GM23248 (cell line): ENCODE data around the gene PPP2R1B. TPM values are rescaled to one million over a fixed set of nuclear protein-coding genes. Genes with fewer than 3 reads are reported as not detected.

Source experiments
- DNase-seq: peaks from one replicate; pipeline ENCODE4 v3.0.0-alpha.2; 2015
- H2AFZ ChIP-seq: fragments of 200-600 bp; sonication (generic); 2 replicates; pipeline ENCODE4 v1.6.1; 2016; ENCODE audit warnings: antibody characterized with exemption
- H3F3A ChIP-seq: fragments of 200-600 bp; sonication (generic); 2 replicates; pipeline ENCODE4 v1.6.1; 2016; ENCODE audit warnings: mild to moderate bottlenecking, antibody characterized with exemption, mixed run types; ENCODE audit not compliant: insufficient read depth
- H3K27ac ChIP-seq: fragments of 200-600 bp; sonication (generic); 2 replicates; pipeline ENCODE4 v1.5.1; 2016; ENCODE audit warnings: mild to moderate bottlenecking
- H3K27me3 ChIP-seq: fragments of 200-600 bp; sonication (generic); replicated peaks from 2 replicates; pipeline ENCODE4 v1.6.1; 2016; ENCODE audit warnings: mild to moderate bottlenecking; ENCODE audit not compliant: insufficient read depth
- H3K36me3 ChIP-seq: fragments of 200-600 bp; sonication (generic); 2 replicates; pipeline ENCODE4 v1.6.1; 2016; ENCODE audit warnings: low read depth, mild to moderate bottlenecking
- H3K4me1 ChIP-seq: fragments of 200-600 bp; sonication (generic); 2 replicates; pipeline ENCODE4 v1.6.1; 2016; ENCODE audit warnings: mild to moderate bottlenecking; ENCODE audit not compliant: insufficient read depth
- H3K4me2 ChIP-seq: fragments of 200-600 bp; sonication (generic); one replicate; pipeline ENCODE4 v1.6.1; 2016; ENCODE audit warnings: mild to moderate bottlenecking; ENCODE audit not compliant: unreplicated experiment
- H3K4me3 ChIP-seq: fragments of 200-600 bp; sonication (generic); 2 replicates; pipeline ENCODE4 v1.5.1; 2016; ENCODE audit warnings: mild to moderate bottlenecking
- H3K79me2 ChIP-seq: fragments of 200-600 bp; sonication (generic); 2 replicates; pipeline ENCODE4 v1.6.1; 2016; ENCODE audit warnings: mild to moderate bottlenecking; ENCODE audit not compliant: insufficient read depth
- H3K9ac ChIP-seq: fragments of 200-600 bp; sonication (generic); 2 replicates; pipeline ENCODE4 v1.6.1; 2016; ENCODE audit warnings: mild to moderate bottlenecking
- H3K9me2 ChIP-seq: fragments of 200-600 bp; sonication (generic); 2 replicates; pipeline ENCODE4 v1.6.1; 2016; ENCODE audit warnings: mixed run types, mild to moderate bottlenecking, moderate library complexity; ENCODE audit not compliant: insufficient read depth
- H3K9me3 ChIP-seq: fragments of 200-600 bp; sonication (generic); one replicate; pipeline ENCODE4 v1.6.1; 2017; ENCODE audit warnings: low read depth
- H4K20me1 ChIP-seq: fragments of 200-600 bp; sonication (generic); 2 replicates; pipeline ENCODE4 v1.6.0; 2016; ENCODE audit not compliant: insufficient read depth
- EZH2 ChIP-seq: fragments of 200-600 bp; sonication (generic); IDR thresholded peaks from 2 replicates; pipeline ENCODE4 v1.6.1; 2018; ENCODE audit warnings: antibody characterized with exemption, mild to moderate bottlenecking; ENCODE audit not compliant: insufficient read depth, poor library complexity, severe bottlenecking
- EZH2phosphoT487 ChIP-seq: fragments of 200-600 bp; sonication (generic); IDR thresholded peaks from 2 replicates; pipeline ENCODE4 v1.6.1; 2018; ENCODE audit warnings: antibody characterized with exemption, moderate library complexity, mild to moderate bottlenecking, low read depth; ENCODE audit not compliant: insufficient read depth
- WGBS, 2 experiments: methylation state at CpG; one replicate each; pipeline ENCODE4 v1.1.6; 2015 to 2017; ENCODE audit warnings: low lambda C conversion rate in 2 of 2, low coverage in 1 of 2; ENCODE audit errors: missing lambda C conversion rate in 2 of 2; 5-methylcytosine and 5-hydroxymethylcytosine counted together
- in situ Hi-C: fragments of 300-500 bp; cut with MboI; formaldehyde crosslinking; loops from 2 replicates; pipeline ENCODE4 v1.15.0; 2020
- polyA plus RNA-seq: library from polyadenylated mRNA; unstranded; fragments of >200 nt; fragmentation: Nextera tagmentation; extraction: Ambion mirVana; gene quantifications from 2 replicates; pipeline ENCODE4 v1.2.1, GENCODE V29; 2016
- total RNA-seq: library from RNA; depleted of rRNA; stranded (reverse); fragments of >200 nt; shearing (Covaris generic); gene quantifications from 2 replicates; pipeline ENCODE4 v1.2.3, GENCODE V29; 2014

Gene PPP2R1B
- total and polyA plus RNA-seq, 2 experiments from 2014 or later, result 25.1 to 26.2 TPM

GRCh38 chr11:111759376-111759775 is 6.8 kb downstream of the PPP2R1B start:
- Histone ChIP-seq H3K4me3 (no peak overlapping the region), H3K79me2 (peaks cover 57% of the 10 kb centered on the region), H2AFZ (no peak overlapping the region), H3K27ac (no peak overlapping the region), H3K4me2 (no peak overlapping the region), H3K9ac (no peak overlapping the region), H4K20me1 (no peaks in the 10 kb centered on the region), H3F3A (0 out of 2 replicates have a peak, but pooled peaks cover 5% of the 10 kb centered on the region), H3K36me3 (peaks cover 58% of the 10 kb centered on the region), H3K4me1 (peaks cover 13% of the 10 kb centered on the region), H3K9me2 (no peaks in the 10 kb centered on the region), H3K27me3 (no peaks in the 10 kb centered on the region), H3K9me3 (no peaks in the 10 kb centered on the region)
- TF ChIP-seq EZH2 (no peak), EZH2phosphoT487 (no peak)
- DNase-seq, result no peak
- in situ Hi-C loops, result no loop called here

DNA sequence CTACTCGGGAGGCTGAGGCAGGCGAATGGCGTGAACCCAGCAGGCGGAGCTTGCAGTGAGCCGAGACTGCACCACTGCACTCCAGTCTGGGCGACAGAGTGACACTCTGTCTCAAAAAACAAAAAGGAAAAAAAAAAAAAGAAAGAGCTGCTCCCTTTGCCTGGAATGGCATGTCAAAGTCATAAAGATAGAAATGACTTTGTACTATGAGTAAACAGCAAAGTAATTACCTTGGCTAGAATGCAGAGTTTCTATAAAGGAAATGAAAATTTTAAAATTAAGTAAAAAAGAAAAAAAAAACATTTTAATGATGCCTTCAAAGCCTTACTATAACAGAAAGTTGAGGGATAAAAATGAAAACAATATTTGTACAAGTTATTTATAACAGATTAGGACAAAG is 10.1 kb downstream of the PPP2R1B start:
- Histone ChIP-seq H2AFZ (no peak overlapping the region), H3F3A (no peaks in the 10 kb centered on the region), H3K79me2 (peaks cover 24% of the 10 kb centered on the region), H3K36me3 (peaks cover 82% of the 10 kb centered on the region), H3K4me1 (peaks cover 6% of the 10 kb centered on the region; the same call in 1 of the 2 replicates), H3K9me3 (no peaks in the 10 kb centered on the region), H3K4me2 (no peak overlapping the region), H4K20me1 (no peaks in the 10 kb centered on the region), H3K4me3 (no peak overlapping the region), H3K27ac (no peak overlapping the region), H3K9ac (no peak overlapping the region), H3K9me2 (no peaks in the 10 kb centered on the region), H3K27me3 (no peaks in the 10 kb centered on the region)
- DNase-seq, result no peak
- 97 to 98% methylated on average over 6 of the region's 6 CpGs for WGBS, 2 experiments
- in situ Hi-C loops, result no loop called here
- TF ChIP-seq EZH2phosphoT487 (no peak), EZH2 (no peak)

DNA sequence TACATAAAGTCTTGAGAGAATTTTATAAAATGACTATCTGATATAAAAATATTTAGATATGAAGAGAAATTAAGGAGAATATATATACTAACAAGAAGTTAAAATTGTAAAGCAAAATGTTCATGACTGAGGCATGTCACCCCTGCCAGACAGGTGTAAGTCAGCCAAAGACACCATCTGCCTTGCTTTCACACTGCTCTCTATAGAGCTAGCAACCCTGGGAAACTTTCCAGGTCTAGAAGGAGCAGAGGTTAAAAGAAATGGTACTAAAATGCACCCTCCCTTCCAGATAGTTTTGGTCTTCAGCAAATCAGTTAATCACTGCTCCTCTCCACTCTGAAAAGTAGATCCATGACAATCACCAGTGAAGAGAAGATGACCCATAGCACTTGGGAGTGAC is 16.5 kb downstream of the PPP2R1B start:
- H3K9ac ChIP-seq, result no peak overlapping the region
- in situ Hi-C loops, result no loop called here
- no peak overlapping the region for H3K4me2 ChIP-seq
- H3K4me3 ChIP-seq, result no peak overlapping the region
- H2AFZ ChIP-seq, result no peak overlapping the region
- H3K36me3 ChIP-seq, result peaks cover 62% of the 10 kb centered on the region
- DNase-seq, result no peak
- peaks cover 17% of the 10 kb centered on the region for H3K4me1 ChIP-seq
- no peaks in the 10 kb centered on the region for H3K9me2 ChIP-seq
- TF ChIP-seq EZH2phosphoT487, result no peak
- TF ChIP-seq EZH2, result no peak
- H3K79me2 ChIP-seq, result peaks cover 44% of the 10 kb centered on the region
- H4K20me1 ChIP-seq, result no peaks in the 10 kb centered on the region
- no peak overlapping the region for H3K27ac ChIP-seq
- peaks cover 38% of the 10 kb centered on the region for H3F3A ChIP-seq
- H3K27me3 ChIP-seq, result no peaks in the 10 kb centered on the region
- no peaks in the 10 kb centered on the region for H3K9me3 ChIP-seq

GRCh38 chr11:111748035-111748804 is 18.0 kb downstream of the PPP2R1B start:
- Histone ChIP-seq H3K4me1 (peaks cover 22% of the 10 kb centered on the region), H3K36me3 (peaks cover 56% of the 10 kb centered on the region), H3K4me2 (no peak overlapping the region), H3K27me3 (no peaks in the 10 kb centered on the region), H3K9ac (no peak overlapping the region), H2AFZ (no peak overlapping the region), H3F3A (peaks cover 38% of the 10 kb centered on the region), H3K79me2 (peaks cover 58% of the 10 kb centered on the region), H3K9me3 (no peaks in the 10 kb centered on the region), H4K20me1 (no peaks in the 10 kb centered on the region), H3K27ac (no peak overlapping the region), H3K9me2 (no peaks in the 10 kb centered on the region), H3K4me3 (no peak overlapping the region)
- in situ Hi-C loops, result no loop called here
- DNase-seq, result no peak
- no peak for TF ChIP-seq EZH2
- no peak for TF ChIP-seq EZH2phosphoT487
- WGBS, 2 experiments, result 71 to 74% methylated on average over 7 of the region's 7 CpGs
